HEK293T (cell line): Measurements from ENCODE around the gene CNPPD1.

Experiments
- BHLHE40 ChIP-seq: fragments of 450-650 bp; IDR thresholded peaks from 2 replicates; pipeline ENCODE4 v1.6.1; 2016; ENCODE audit warnings: mild to moderate bottlenecking, moderate library complexity, borderline replicate concordance
- CTBP1 ChIP-seq: fragments of 450-650 bp; IDR thresholded peaks from 2 replicates; pipeline ENCODE4 v1.6.1; 2016; ENCODE audit warnings: borderline replicate concordance
- PKNOX1 ChIP-seq: fragments of 450-650 bp; IDR thresholded peaks from 2 replicates; pipeline ENCODE4 v1.6.1; 2016
- TARDBP ChIP-seq: fragments of 450-650 bp; IDR thresholded peaks from 2 replicates; pipeline ENCODE4 v1.6.1; 2016
- ZNF384 ChIP-seq: fragments of 450-650 bp; IDR thresholded peaks from 2 replicates; pipeline ENCODE4 v1.6.1; 2016

- TF ChIP-seq PKNOX1: no peak
- TF ChIP-seq ZNF384: no peak
- TF ChIP-seq CTBP1: no peak
- TF ChIP-seq BHLHE40: no peak
- no peak for TF ChIP-seq TARDBP
Observed at GRCh38 chr2:219129589-219129988, 47.1 kb downstream of the CNPPD1 start.
